Measurements from ENCODE around the gene PCAT6.
A peak's percentile ranks its signal among the peaks of the same experiment; 100 is the strongest.

The PCAT6 gene

GRCh38 chr1:202848191-202848542 is 37.4 kb downstream of the PCAT6 start:
- ChIA-PET CTCF (interaction anchor here (1.4 to 1.5 kb wide), 2 partner anchors 9 to 12 kb away, joined by 3 to 4 read pairs; no protein-coding TSS in a partner anchor), POLR2A (no interaction called here)
- no peak for DNase-seq (ENCODE audit: low read depth, low spot score)
- no peak for TF ChIP-seq CTCF (IDR thresholded peaks at IDR 0.05; ENCODE audit: insufficient read depth, low read length, missing control alignments)
- H3K4me3 ChIP-seq (ENCODE audit: low read depth, low read length), result no peak overlapping the region

- no peak overlapping the region for H3K4me3 ChIP-seq (ENCODE audit: low read depth, low read length)
- DNase-seq (ENCODE audit: low read depth, low spot score), result no peak
- CTCF ChIA-PET, result interaction anchor here (0.8 to 1.4 kb wide), 3 partner anchors 13 to 148 kb away, joined by 3 to 4 read pairs (median 3); no protein-coding TSS in a partner anchor
- no peak for TF ChIP-seq CTCF (IDR thresholded peaks at IDR 0.05; ENCODE audit: insufficient read depth, low read length, missing control alignments)
- POLR2A ChIA-PET, result no interaction called here
Observed at GRCh38 chr1:202850593-202851362, 40.0 kb downstream of the PCAT6 start.

- H3K4me3 ChIP-seq (ENCODE audit: low read depth, low read length), result no peak overlapping the region
- ChIA-PET CTCF (interaction anchor here (0.7 to 3.0 kb wide), 10 partner anchors 11 to 136 kb away, joined by 3 to 12 read pairs (median 3); no protein-coding TSS in a partner anchor), POLR2A (interaction anchor here (0.6 kb wide), 1 partner anchor 42 kb away, joined by 3 read pairs; the partner anchor contains the start of gene PCAT6)
- no peak for DNase-seq (ENCODE audit: low read depth, low spot score)
- peak; percentile 75 for TF ChIP-seq CTCF (IDR thresholded peaks at IDR 0.05; ENCODE audit: insufficient read depth, low read length, missing control alignments)
Observed at GRCh38 chr1:202852163-202852904, 41.6 kb downstream of the PCAT6 start.

GRCh38 chr1:202854787-202855186 is 44.0 kb downstream of the PCAT6 start:
- POLR2A ChIA-PET, result no interaction called here
- no peak overlapping the region for H3K4me3 ChIP-seq (ENCODE audit: low read depth, low read length)
- CTCF ChIA-PET, result interaction anchor here (0.6 to 1.9 kb wide), 2 partner anchors 83 to 135 kb away, joined by 3 to 5 read pairs; no protein-coding TSS in a partner anchor
- TF ChIP-seq CTCF (IDR thresholded peaks at IDR 0.05; ENCODE audit: insufficient read depth, low read length, missing control alignments), result no peak
- no peak for DNase-seq (ENCODE audit: low read depth, low spot score)

- CTCF ChIA-PET, result no interaction called here
- POLR2A ChIA-PET, result no interaction called here
- no peak for DNase-seq (ENCODE audit: low read depth, low spot score)
- no peak overlapping the region for H3K4me3 ChIP-seq (ENCODE audit: low read depth, low read length)
- TF ChIP-seq CTCF (IDR thresholded peaks at IDR 0.05; ENCODE audit: insufficient read depth, low read length, missing control alignments), result no peak
Observed at GRCh38 chr1:202856014-202856413, 45.3 kb downstream of the PCAT6 start.

- TF ChIP-seq CTCF (IDR thresholded peaks at IDR 0.05; ENCODE audit: insufficient read depth, low read length, missing control alignments), result no peak
- H3K4me3 ChIP-seq (ENCODE audit: low read depth, low read length), result no peak overlapping the region
- ChIA-PET POLR2A (no interaction called here), CTCF (interaction anchor here (1.2 to 1.3 kb wide), 2 partner anchors 8 to 13 kb away, joined by 3 to 4 read pairs; no protein-coding TSS in a partner anchor)
- DNase-seq (ENCODE audit: low read depth, low spot score), result no peak
Observed at GRCh38 chr1:202857136-202857610, 46.4 kb downstream of the PCAT6 start.
